ENCODE results near the gene PHLDB2.

The PHLDB2 gene

GRCh38 chr3:111921181-111921580, 62.1 kb downstream of the PHLDB2 start:
- in situ Hi-C loops (cut with MboI; ENCODE audit: low sequenced_read_pairs), result no loop called here

GRCh38 chr3:111923095-111923771, 64.2 kb downstream of the PHLDB2 start:
- in situ Hi-C loops (cut with MboI; ENCODE audit: low sequenced_read_pairs), result no loop called here

GRCh38 chr3:111923806-111924205, 64.7 kb downstream of the PHLDB2 start:
- in situ Hi-C loops (cut with MboI; ENCODE audit: low sequenced_read_pairs), result no loop called here

GRCh38 chr3:111924283-111924682, 65.2 kb downstream of the PHLDB2 start:
- in situ Hi-C loops (cut with MboI; ENCODE audit: low sequenced_read_pairs), result no loop called here

GRCh38 chr3:111926266-111926676, 67.2 kb downstream of the PHLDB2 start:
- in situ Hi-C loops (cut with MboI; ENCODE audit: low sequenced_read_pairs), result no loop called here

- in situ Hi-C loops (cut with MboI; ENCODE audit: low sequenced_read_pairs), result no loop called here
Measured at GRCh38 chr3:111928613-111929012, 69.5 kb downstream of the PHLDB2 start.

- in situ Hi-C loops (cut with MboI; ENCODE audit: low sequenced_read_pairs), result no loop called here
Measured at GRCh38 chr3:111929484-111929883, 70.4 kb downstream of the PHLDB2 start.

- in situ Hi-C loops (cut with MboI; ENCODE audit: low sequenced_read_pairs), result no loop called here
Measured at GRCh38 chr3:111932946-111933345, 73.9 kb downstream of the PHLDB2 start.

- in situ Hi-C loops (cut with MboI; ENCODE audit: low sequenced_read_pairs), result no loop called here
Measured at GRCh38 chr3:111936191-111936841, 77.3 kb downstream of the PHLDB2 start.

GRCh38 chr3:111936967-111937366, 77.9 kb downstream of the PHLDB2 start:
- in situ Hi-C loops (cut with MboI; ENCODE audit: low sequenced_read_pairs), result no loop called here

GRCh38 chr3:111937871-111938270, 78.8 kb downstream of the PHLDB2 start:
- in situ Hi-C loops (cut with MboI; ENCODE audit: low sequenced_read_pairs), result no loop called here

- in situ Hi-C loops (cut with MboI; ENCODE audit: low sequenced_read_pairs), result no loop called here
Measured at GRCh38 chr3:111939873-111940272, 80.8 kb downstream of the PHLDB2 start.

- in situ Hi-C loops (cut with MboI; ENCODE audit: low sequenced_read_pairs), result no loop called here
Measured at GRCh38 chr3:111943533-111943932, 84.5 kb downstream of the PHLDB2 start.

GRCh38 chr3:111944372-111944771, 85.3 kb downstream of the PHLDB2 start:
- in situ Hi-C loops (cut with MboI; ENCODE audit: low sequenced_read_pairs), result no loop called here

GRCh38 chr3:111947231-111947630, 88.2 kb downstream of the PHLDB2 start:
- in situ Hi-C loops (cut with MboI; ENCODE audit: low sequenced_read_pairs), result no loop called here

GRCh38 chr3:111948786-111949185, 89.7 kb downstream of the PHLDB2 start:
- in situ Hi-C loops (cut with MboI; ENCODE audit: low sequenced_read_pairs), result no loop called here

- in situ Hi-C loops (cut with MboI; ENCODE audit: low sequenced_read_pairs), result loop anchor here (25.0 kb wide), 1 partner anchor 237 kb away; no protein-coding TSS in a partner anchor
Measured at GRCh38 chr3:111949712-111950111, 90.6 kb downstream of the PHLDB2 start.

GRCh38 chr3:111951032-111951431, 92.0 kb downstream of the PHLDB2 start:
- in situ Hi-C loops (cut with MboI; ENCODE audit: low sequenced_read_pairs), result loop anchor here (25.0 kb wide), 1 partner anchor 239 kb away; no protein-coding TSS in a partner anchor

- in situ Hi-C loops (cut with MboI; ENCODE audit: low sequenced_read_pairs), result loop anchor here (25.0 kb wide), 1 partner anchor 240 kb away; no protein-coding TSS in a partner anchor
Measured at GRCh38 chr3:111952086-111952485, 93.0 kb downstream of the PHLDB2 start.

GRCh38 chr3:111952866-111953450, 93.9 kb downstream of the PHLDB2 start:
- in situ Hi-C loops (cut with MboI; ENCODE audit: low sequenced_read_pairs), result loop anchor here (25.0 kb wide), 1 partner anchor 241 kb away; no protein-coding TSS in a partner anchor

GRCh38 chr3:111954228-111954990, 95.3 kb downstream of the PHLDB2 start:
- in situ Hi-C loops (cut with MboI; ENCODE audit: low sequenced_read_pairs), result loop anchor here (25.0 kb wide), 1 partner anchor 242 kb away; no protein-coding TSS in a partner anchor

All from HL-60/S4 treated with retinoic acid at 250 ng/mL for 4 days and 3 days (cell line).